ENCODE results near the gene CD247. TPM values are rescaled to one million over a fixed set of nuclear protein-coding genes. Genes with fewer than 3 reads are reported as not detected.

The CD247 gene
- total RNA-seq, 3 donors from 2014 or later (not counting 1 experiment from before 2014, with no cell fraction given), result 1,027 to 1,374 (median 1,309) TPM

DNA sequence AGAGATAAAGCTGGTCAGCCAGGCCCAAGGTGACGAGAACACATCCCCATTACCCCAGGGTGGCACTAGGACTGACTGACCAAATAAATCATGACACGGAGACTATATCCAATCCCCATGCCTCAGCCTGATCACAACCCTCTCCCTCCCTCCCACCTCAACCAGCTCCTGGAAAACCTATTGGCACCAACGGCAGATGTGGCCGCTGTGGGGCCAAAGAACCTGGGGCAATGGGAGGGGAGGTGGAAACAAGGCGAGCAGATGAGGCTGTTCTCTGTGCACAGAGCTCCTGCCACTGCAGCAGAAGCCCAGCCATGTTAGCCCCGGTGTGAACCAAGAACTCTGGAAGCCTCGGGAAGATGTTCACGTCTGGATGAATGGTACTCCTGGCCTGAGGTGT is 77.6 kb downstream of the CD247 start:
- ATAC-seq (no peak), DNase-seq (peak in 1 of 2 donors; percentile 5)
- TF ChIP-seq, protein P1, sequence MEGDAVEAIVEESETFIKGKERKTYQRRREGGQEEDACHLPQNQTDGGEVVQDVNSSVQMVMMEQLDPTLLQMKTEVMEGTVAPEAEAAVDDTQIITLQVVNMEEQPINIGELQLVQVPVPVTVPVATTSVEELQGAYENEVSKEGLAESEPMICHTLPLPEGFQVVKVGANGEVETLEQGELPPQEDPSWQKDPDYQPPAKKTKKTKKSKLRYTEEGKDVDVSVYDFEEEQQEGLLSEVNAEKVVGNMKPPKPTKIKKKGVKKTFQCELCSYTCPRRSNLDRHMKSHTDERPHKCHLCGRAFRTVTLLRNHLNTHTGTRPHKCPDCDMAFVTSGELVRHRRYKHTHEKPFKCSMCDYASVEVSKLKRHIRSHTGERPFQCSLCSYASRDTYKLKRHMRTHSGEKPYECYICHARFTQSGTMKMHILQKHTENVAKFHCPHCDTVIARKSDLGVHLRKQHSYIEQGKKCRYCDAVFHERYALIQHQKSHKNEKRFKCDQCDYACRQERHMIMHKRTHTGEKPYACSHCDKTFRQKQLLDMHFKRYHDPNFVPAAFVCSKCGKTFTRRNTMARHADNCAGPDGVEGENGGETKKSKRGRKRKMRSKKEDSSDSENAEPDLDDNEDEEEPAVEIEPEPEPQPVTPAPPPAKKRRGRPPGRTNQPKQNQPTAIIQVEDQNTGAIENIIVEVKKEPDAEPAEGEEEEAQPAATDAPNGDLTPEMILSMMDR (IDR thresholded peaks at IDR 0.05), result no peak
- Histone ChIP-seq H3K4me3 (ENCODE audit: low read length) (no peak overlapping the region), H3K27me3 (ENCODE audit: control insufficient read depth, insufficient read depth, low read length) (no peaks in the 10 kb centered on the region), H3K4me1 (ENCODE audit: control insufficient read depth, insufficient read depth, low read length) (peaks cover 90% of the 10 kb centered on the region), H3K9me3 (ENCODE audit: control insufficient read depth, insufficient read depth, low read length) (no peaks in the 10 kb centered on the region), H3K36me3 (ENCODE audit: control insufficient read depth, insufficient read depth, low read length) (peaks cover 81% of the 10 kb centered on the region), H3K27ac (ENCODE audit: low read length) (peak overlapping the region; percentile 86)
- Mint-ChIP-seq H3K4me1 (peaks cover 89 to 95% of the 10 kb centered on the region in 2 donors), H3K27ac (peak overlapping the region; percentile 91 to 100), H3K9me3 (no peaks in the 10 kb centered on the region), H3K4me3 (peak overlapping the region; percentile 88), H3K36me3 (peaks cover 37% of the 10 kb centered on the region), H3K27me3 (ENCODE audit: low read depth in 2 of 2) (no peaks in the 10 kb centered on the region)
- intact Hi-C loops (cut with micrococcal nuclease), result loop anchor here (5.0 to 10.0 kb wide), 2 partner anchors 173 to 376 kb away; no protein-coding TSS in a partner anchor
- 86% methylated on average over 8 of the region's 8 CpGs for WGBS (ENCODE audit: insufficient coverage)

DNA sequence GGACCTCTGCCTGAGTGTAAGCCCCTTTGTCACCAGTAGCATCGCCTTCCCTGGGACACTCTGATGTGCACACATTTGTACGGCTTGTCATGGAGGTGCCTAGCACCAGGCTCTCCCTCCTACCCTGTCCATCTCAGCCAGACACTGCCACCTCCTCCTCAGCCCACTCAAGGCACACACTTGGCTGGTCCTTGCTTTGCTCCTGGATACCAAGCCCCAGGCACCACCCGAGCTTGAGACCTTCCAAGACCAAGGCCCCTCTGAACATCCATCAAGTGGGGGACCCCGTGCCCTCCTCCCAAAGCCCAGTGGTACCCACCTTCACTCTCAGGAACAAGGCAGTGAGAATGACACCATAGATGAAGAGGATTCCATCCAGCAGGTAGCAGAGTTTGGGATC is 78.0 kb downstream of the CD247 start:
- H3K4me1 Mint-ChIP-seq, result peaks cover 89 to 95% of the 10 kb centered on the region in 2 donors
- peak in 1 of 2 donors; percentile 14 for DNase-seq
- H3K36me3 Mint-ChIP-seq, result peaks cover 33% of the 10 kb centered on the region

DNA sequence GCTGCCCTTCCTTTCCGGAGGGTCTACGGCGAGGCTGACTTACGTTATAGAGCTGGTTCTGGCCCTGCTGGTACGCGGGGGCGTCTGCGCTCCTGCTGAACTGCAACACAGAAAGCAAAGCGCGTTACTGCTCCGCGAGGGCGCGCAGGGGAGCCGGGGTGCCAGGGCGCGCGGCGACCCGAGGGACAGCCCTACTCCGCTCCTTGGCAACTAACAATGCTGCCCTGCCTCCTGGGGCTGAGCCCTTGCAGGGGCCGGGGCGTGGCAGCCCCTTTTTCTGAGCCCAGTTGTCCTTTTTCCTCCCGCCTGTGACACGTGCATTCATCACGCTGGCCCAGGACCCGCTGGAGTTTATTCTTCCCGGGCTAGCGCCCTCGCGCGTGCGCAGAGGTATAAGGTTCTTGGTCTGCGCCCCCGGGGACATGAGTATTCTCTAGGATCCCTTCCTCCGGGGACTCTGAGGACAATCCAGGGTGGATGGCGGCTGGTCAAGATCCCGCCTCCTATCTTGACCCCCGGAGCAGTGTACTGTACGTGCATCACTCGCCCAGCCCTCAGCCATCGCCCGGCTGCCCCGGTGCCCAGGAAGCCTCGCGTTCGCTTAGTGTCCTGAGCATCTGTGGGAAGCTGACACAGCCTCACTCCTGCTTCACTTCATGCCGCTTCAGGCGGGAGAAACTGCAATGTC is 78.9 kb downstream of the CD247 start:
- intact Hi-C loops (cut with micrococcal nuclease), result no loop called here
- peak overlapping the region; percentile 9 for H3K4me3 ChIP-seq (ENCODE audit: low read length)

More for the DNA sequence above, 78.0 kb downstream of the CD247 start:
- Mint-ChIP-seq H3K27ac (peak overlapping the region; percentile 91 to 100), H3K9me3 (no peaks in the 10 kb centered on the region), H3K27me3 (ENCODE audit: low read depth in 2 of 2) (no peaks in the 10 kb centered on the region), H3K4me3 (peak overlapping the region; percentile 88)
- TF ChIP-seq, protein P1 (IDR thresholded peaks at IDR 0.05), result no peak
- no peak overlapping the region for H3K4me3 ChIP-seq (ENCODE audit: low read length)
- H3K9me3 ChIP-seq (ENCODE audit: control insufficient read depth, insufficient read depth, low read length), result no peaks in the 10 kb centered on the region
- no peaks in the 10 kb centered on the region for H3K27me3 ChIP-seq (ENCODE audit: control insufficient read depth, insufficient read depth, low read length)
- WGBS (ENCODE audit: insufficient coverage), result 87% methylated on average over 4 of the region's 4 CpGs
- ATAC-seq, result no peak
- H3K27ac ChIP-seq (ENCODE audit: low read length), result peak overlapping the region; percentile 86
- peaks cover 90% of the 10 kb centered on the region for H3K4me1 ChIP-seq (ENCODE audit: control insufficient read depth, insufficient read depth, low read length)
- intact Hi-C loops (cut with micrococcal nuclease), result loop anchor here (5.0 to 10.0 kb wide), 2 partner anchors 173 to 376 kb away; no protein-coding TSS in a partner anchor
- peaks cover 83% of the 10 kb centered on the region for H3K36me3 ChIP-seq (ENCODE audit: control insufficient read depth, insufficient read depth, low read length)

More for the DNA sequence above, 78.9 kb downstream of the CD247 start:
- Mint-ChIP-seq H3K27me3 (ENCODE audit: low read depth in 2 of 2) (no peaks in the 10 kb centered on the region), H3K4me3 (peak overlapping the region; percentile 88), H3K9me3 (no peaks in the 10 kb centered on the region), H3K27ac (peak overlapping the region; percentile 91 to 100), H3K36me3 (peaks cover 33% of the 10 kb centered on the region), H3K4me1 (peaks cover 86 to 95% of the 10 kb centered on the region in 2 donors)
- Histone ChIP-seq H3K4me1 (ENCODE audit: control insufficient read depth, insufficient read depth, low read length) (peaks cover 89% of the 10 kb centered on the region), H3K27ac (ENCODE audit: low read length) (peak overlapping the region; percentile 86), H3K27me3 (ENCODE audit: control insufficient read depth, insufficient read depth, low read length) (no peaks in the 10 kb centered on the region), H3K36me3 (ENCODE audit: control insufficient read depth, insufficient read depth, low read length) (peaks cover 85% of the 10 kb centered on the region), H3K9me3 (ENCODE audit: control insufficient read depth, insufficient read depth, low read length) (no peaks in the 10 kb centered on the region)
- ATAC-seq, result peak in 2 of 3 donors; percentile 4 to 29
- DNase-seq, result peak in 1 of 2 donors; percentile 53
- WGBS (ENCODE audit: insufficient coverage), result 34% methylated on average over 49 of the region's 49 CpGs
- TF ChIP-seq, protein P1 (IDR thresholded peaks at IDR 0.05), result no peak
